BLaER1 treated with 17β-estradiol and CSF1 and Interleukin-3, amounts not matched to agents 10 nM and 100 nM (cell line): ENCODE measurements around the gene WDR53.
"Not testable (repeated sequence)": the region's sequence is repeated elsewhere in the genome, so short reads cannot be mapped to it uniquely, and the experiment has no call there.

ENCODE experiments used
- H3K27ac ChIP-seq, 11 experiments: shearing (Covaris generic); formaldehyde crosslinking; 2 replicates each; pipeline ENCODE4 v1.8.1; 2022
- H3K27me3 ChIP-seq, 11 experiments: shearing (Covaris generic); formaldehyde crosslinking; 2 replicates each; pipeline ENCODE4 v1.8.1; 2022
- H3K36me3 ChIP-seq, 11 experiments: shearing (Covaris generic); formaldehyde crosslinking; 2 replicates each; pipeline ENCODE4 v1.8.1; 2022
- H3K4me1 ChIP-seq, 10 experiments: shearing (Covaris generic); formaldehyde crosslinking; 2 replicates each; pipeline ENCODE4 v1.8.1; 2022
- H3K4me2 ChIP-seq, 11 experiments: shearing (Covaris generic); formaldehyde crosslinking; 2 replicates each; pipeline ENCODE4 v1.8.1; 2022
- H3K4me3 ChIP-seq, 10 experiments: shearing (Covaris generic); formaldehyde crosslinking; 2 replicates each; pipeline ENCODE4 v1.8.1; 2022
- H3K9ac ChIP-seq, 11 experiments: shearing (Covaris generic); formaldehyde crosslinking; 2 replicates each; pipeline ENCODE4 v1.8.1; 2022
- H3K9me3 ChIP-seq, 11 experiments: shearing (Covaris generic); formaldehyde crosslinking; replicated peaks in 1 of 11; 2 replicates each; pipeline ENCODE4 v1.8.1; 2022
- H4K20me1 ChIP-seq, 11 experiments: shearing (Covaris generic); formaldehyde crosslinking; 2 replicates each; pipeline ENCODE4 v1.8.1; 2022
- Cebpa-rat ChIP-seq, 11 experiments: shearing (Covaris generic); IDR thresholded peaks; 2 replicates each; pipeline ENCODE4 v1.8.1; 2022

The WDR53 gene

DNA sequence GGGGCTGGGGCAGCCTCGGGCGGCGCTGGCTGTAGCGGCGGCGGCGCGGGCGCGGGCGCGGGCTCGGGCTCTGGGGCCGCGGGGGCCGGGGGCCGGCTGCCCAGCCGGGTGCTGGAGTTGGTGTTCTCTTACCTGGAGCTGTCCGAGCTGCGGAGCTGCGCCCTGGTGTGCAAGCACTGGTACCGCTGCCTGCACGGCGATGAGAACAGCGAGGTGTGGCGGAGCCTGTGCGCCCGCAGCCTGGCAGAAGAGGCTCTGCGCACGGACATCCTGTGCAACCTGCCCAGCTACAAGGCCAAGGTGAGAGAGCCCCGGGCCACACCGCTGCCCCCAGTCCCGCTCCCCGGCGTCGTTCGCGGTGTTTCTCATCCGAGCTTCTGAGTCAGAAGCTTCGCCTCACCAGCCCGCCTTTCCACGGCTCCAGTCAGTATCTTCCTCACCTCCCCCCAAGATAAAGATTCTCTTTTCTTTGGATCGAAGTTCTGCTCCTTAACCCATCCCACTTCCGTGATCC is 706 bp upstream of the WDR53 start:
- Histone ChIP-seq H3K9ac (peak overlapping the region; percentile 82 to 92 (median 87)), H3K4me3 (peak overlapping the region; percentile 81 to 99 (median 91)), H3K4me2 (peak overlapping the region; percentile 81 to 97 (median 92)), H3K36me3 (peaks cover 4 to 30% (median 13%) of the 10 kb centered on the region in 11 experiments; a peak in 14 of 22 replicates), H4K20me1 (peaks cover 0 to 39% (median 10%) of the 10 kb centered on the region in 11 experiments; a peak in 13 of 22 replicates), H3K9me3 (no peaks in the 10 kb centered on the region), H3K27ac (peak overlapping the region; percentile 40 to 89 (median 80); a peak in 21 of 22 replicates), H3K4me1 (peaks cover 32 to 59% (median 44%) of the 10 kb centered on the region in 10 experiments), H3K27me3 (no peaks in the 10 kb centered on the region)
- TF ChIP-seq Cebpa-rat (IDR thresholded peaks at IDR 0.05), result no peak

DNA sequence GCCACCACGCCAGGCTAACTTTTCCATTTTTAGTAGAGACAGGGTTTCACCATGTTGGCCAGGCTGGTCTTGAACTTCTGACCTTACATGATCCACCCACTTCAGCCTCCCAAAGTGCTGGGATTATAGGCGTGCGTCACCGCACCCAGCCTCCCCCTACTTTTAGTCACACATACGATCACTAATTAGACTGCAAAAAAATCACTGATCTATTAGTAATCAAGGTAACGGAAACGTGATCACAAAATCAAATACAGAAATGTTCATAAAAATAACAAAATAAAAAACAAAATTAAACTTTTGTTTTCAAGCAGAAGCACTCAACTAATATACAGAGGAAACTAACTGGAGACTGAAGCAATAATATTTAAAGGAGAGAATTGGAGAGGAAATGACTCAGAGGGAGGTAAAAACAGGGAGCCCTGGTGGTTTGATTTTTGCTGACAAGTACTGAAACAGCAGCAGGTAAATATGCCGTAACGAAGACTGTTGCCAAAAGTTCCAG is 4.6 kb downstream of the WDR53 start:
- no peaks in the 10 kb centered on the region for H3K9me3 ChIP-seq
- H4K20me1 ChIP-seq, result peaks cover 0 to under 1% (median 0%) of the 10 kb centered on the region in 11 experiments; a peak in 2 of 22 replicates
- H3K9ac ChIP-seq, result no peak overlapping the region
- H3K4me2 ChIP-seq, result peak overlapping the region in 4 of 11 experiments; percentile 14 to 47 (median 34); a peak in 5 of 22 replicates
- H3K27me3 ChIP-seq, result no peaks in the 10 kb centered on the region
- peaks cover 13 to 74% (median 34%) of the 10 kb centered on the region in 11 experiments; a peak in 20 of 22 replicates for H3K36me3 ChIP-seq
- no peak overlapping the region for H3K27ac ChIP-seq
- H3K4me1 ChIP-seq, result peaks cover 9 to 31% (median 17%) of the 10 kb centered on the region in 10 experiments
- H3K4me3 ChIP-seq, result no peak overlapping the region
- TF ChIP-seq Cebpa-rat (IDR thresholded peaks at IDR 0.05), result no peak

DNA sequence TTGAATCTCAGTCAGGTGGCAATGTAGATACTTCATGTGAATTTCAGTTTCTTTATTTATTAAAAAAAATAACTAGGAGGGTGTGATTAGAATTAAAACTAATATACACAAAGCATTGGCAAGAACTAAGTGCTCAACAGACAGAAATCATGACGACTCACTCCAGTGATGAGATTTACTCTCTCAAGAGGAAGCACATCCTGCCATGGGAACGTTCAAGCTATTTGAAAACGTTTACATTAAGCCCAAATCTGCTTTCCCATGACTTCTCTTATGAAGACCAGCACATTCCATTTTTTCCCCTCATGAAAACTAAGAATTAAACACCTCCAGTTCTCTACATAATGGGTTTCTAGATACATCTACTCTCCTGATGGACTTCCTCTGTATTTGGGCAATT is 8.5 kb downstream of the WDR53 start:
- H3K27me3 ChIP-seq, result no peaks in the 10 kb centered on the region
- no peak for TF ChIP-seq Cebpa-rat (IDR thresholded peaks at IDR 0.05)

DNA sequence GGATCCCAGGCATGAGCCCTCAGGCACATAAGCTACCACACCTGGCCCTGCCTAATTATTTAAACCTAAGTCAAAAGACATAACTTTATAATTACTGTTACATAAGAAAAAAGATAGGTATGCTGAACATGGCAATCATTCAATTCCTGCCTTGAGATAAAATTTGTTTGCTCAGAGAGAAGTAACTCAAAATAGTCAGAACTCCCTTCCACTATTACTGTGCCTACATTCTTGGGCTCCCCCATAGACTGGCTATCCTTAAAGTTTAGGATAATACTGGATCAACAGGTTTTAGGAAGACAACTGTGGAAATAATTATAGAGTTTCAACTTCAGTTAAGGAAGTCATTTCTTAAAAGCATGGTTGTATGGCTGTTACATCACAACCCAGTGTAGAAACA is 9.9 kb downstream of the WDR53 start:
- H4K20me1 ChIP-seq, result no peaks in the 10 kb centered on the region
- H3K4me3 ChIP-seq, result no peak overlapping the region
- H3K4me2 ChIP-seq, result no peak overlapping the region
- H3K4me1 ChIP-seq, result peaks cover 16 to 37% (median 23%) of the 10 kb centered on the region in 10 experiments
- H3K9me3 ChIP-seq, result peaks cover 0 to 3% (median 2%) of the 10 kb centered on the region in 11 experiments; a peak in 3 of 22 replicates
- H3K27me3 ChIP-seq, result no peaks in the 10 kb centered on the region
- H3K9ac ChIP-seq, result no peak overlapping the region
- no peak for TF ChIP-seq Cebpa-rat (IDR thresholded peaks at IDR 0.05)
- H3K27ac ChIP-seq, result no peak overlapping the region
- H3K36me3 ChIP-seq, result peaks cover 10 to 49% (median 25%) of the 10 kb centered on the region in 11 experiments; a peak in 20 of 22 replicates

More for the DNA sequence above, 8.5 kb downstream of the WDR53 start:
- Histone ChIP-seq H4K20me1 (no peaks in the 10 kb centered on the region), H3K27ac (no peak overlapping the region), H3K4me3 (no peak overlapping the region), H3K4me1 (peaks cover 4 to 35% (median 18%) of the 10 kb centered on the region in 10 experiments), H3K4me2 (no peak overlapping the region), H3K9me3 (no peaks in the 10 kb centered on the region), H3K9ac (no peak overlapping the region), H3K36me3 (peaks cover 9 to 60% (median 25%) of the 10 kb centered on the region in 11 experiments; a peak in 20 of 22 replicates)

DNA sequence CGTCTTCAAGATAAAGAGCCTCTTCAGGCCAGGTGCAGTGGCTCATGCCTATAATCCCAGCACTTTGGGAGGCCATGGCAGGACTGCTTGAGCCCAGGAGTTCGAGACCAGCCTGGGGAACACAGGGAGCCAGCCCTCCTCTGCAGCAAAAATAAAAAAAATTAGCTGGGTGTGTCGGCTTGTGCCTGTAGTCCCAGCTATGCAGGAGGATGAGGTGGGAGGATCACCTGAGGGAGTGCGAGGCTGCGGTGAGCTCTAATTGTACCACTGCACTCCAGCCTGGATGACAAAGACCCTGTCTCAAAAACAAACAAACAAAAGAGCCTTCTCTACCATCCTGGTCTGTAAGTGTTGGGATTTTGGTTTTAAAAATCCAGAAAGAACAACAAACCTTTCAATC is 11.1 kb downstream of the WDR53 start:
- Histone ChIP-seq H3K9me3 (peaks cover 0 to 13% (median 8%) of the 10 kb centered on the region in 11 experiments; a peak in 8 of 22 replicates), H3K27ac (no peak overlapping the region), H3K4me2 (no peak overlapping the region), H3K27me3 (no peaks in the 10 kb centered on the region), H3K4me3 (no peak overlapping the region), H3K9ac (no peak overlapping the region), H3K4me1 (peaks cover 16 to 42% (median 24%) of the 10 kb centered on the region in 10 experiments), H3K36me3 (peaks cover 15 to 47% (median 25%) of the 10 kb centered on the region in 11 experiments; a peak in 20 of 22 replicates), H4K20me1 (no peaks in the 10 kb centered on the region)
- no peak for TF ChIP-seq Cebpa-rat (IDR thresholded peaks at IDR 0.05)

DNA sequence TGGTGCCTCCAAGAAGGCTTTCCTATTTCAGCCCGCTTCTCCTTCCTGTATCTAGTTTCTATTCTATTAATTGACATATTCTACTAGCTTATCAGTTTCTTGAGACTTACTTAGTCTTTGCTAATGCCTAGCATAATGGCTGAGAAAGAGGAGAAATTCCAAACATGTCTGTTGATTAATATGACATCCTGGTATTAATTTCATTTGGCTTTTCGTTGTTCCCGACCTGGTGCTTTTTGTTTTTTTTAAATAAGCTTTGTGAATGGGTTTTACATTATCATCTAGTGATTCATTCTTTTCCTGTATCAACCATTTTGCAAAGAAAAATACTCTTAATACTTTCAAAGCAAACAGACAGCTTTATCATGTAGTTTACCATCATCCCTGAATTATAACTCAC is 13.1 kb downstream of the WDR53 start:
- TF ChIP-seq Cebpa-rat (IDR thresholded peaks at IDR 0.05), result no peak
- H3K4me2 ChIP-seq, result peak overlapping the region in 10 of 11 experiments; percentile 50 to 81 (median 67); a peak in 17 of 22 replicates
- H3K27ac ChIP-seq, result peak overlapping the region in 4 of 11 experiments; percentile 38 to 65 (median 54); a peak in 1 of 22 replicates
- H4K20me1 ChIP-seq, result no peaks in the 10 kb centered on the region
- peaks cover 6 to 47% (median 22%) of the 10 kb centered on the region in 11 experiments; a peak in 18 of 22 replicates for H3K36me3 ChIP-seq
- peaks cover 16 to 41% (median 24%) of the 10 kb centered on the region in 10 experiments for H3K4me1 ChIP-seq
- no peak overlapping the region for H3K9ac ChIP-seq
- H3K27me3 ChIP-seq, result no peaks in the 10 kb centered on the region
- peaks cover 13 to 31% (median 27%) of the 10 kb centered on the region in 11 experiments for H3K9me3 ChIP-seq
- H3K4me3 ChIP-seq, result no peak overlapping the region

DNA sequence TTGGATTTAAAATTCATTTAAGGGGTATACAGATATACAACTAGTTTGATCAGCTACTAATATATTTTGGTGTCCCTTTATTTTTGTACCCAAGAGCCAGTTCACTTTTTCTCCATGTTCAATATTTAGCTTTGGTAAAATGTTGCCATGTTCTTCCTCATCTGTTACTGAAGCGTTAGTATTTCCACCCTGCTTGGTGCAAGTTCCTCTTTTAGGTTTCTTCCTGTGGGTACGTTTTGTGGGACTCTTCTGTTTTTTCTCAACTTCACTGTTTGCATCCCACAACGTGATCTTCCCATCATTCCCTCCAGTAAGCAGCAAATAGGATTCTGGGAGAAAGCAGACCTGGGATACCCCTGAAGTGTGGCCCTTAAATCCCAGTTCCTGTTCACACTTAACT is 14.1 kb downstream of the WDR53 start:
- H3K9ac ChIP-seq, result peak overlapping the region in 4 of 11 experiments; percentile 0 to 41 (median 24); a peak in 5 of 22 replicates
- TF ChIP-seq Cebpa-rat (IDR thresholded peaks at IDR 0.05), result no peak
- peak overlapping the region; percentile 48 to 81 (median 66) for H3K4me2 ChIP-seq
- H3K27me3 ChIP-seq, result no peaks in the 10 kb centered on the region
- peak overlapping the region; percentile 9 to 72 (median 40); a peak in 17 of 22 replicates for H3K27ac ChIP-seq
- H4K20me1 ChIP-seq, result no peaks in the 10 kb centered on the region
- H3K4me3 ChIP-seq, result peak overlapping the region in 3 of 10 experiments; percentile 1 to 42 (median 4); a peak in 2 of 20 replicates
- peaks cover 24 to 41% (median 37%) of the 10 kb centered on the region in 11 experiments for H3K9me3 ChIP-seq
- peaks cover 0 to 44% (median 14%) of the 10 kb centered on the region in 11 experiments; a peak in 17 of 22 replicates for H3K36me3 ChIP-seq
- H3K4me1 ChIP-seq, result peaks cover 16 to 35% (median 24%) of the 10 kb centered on the region in 10 experiments

DNA sequence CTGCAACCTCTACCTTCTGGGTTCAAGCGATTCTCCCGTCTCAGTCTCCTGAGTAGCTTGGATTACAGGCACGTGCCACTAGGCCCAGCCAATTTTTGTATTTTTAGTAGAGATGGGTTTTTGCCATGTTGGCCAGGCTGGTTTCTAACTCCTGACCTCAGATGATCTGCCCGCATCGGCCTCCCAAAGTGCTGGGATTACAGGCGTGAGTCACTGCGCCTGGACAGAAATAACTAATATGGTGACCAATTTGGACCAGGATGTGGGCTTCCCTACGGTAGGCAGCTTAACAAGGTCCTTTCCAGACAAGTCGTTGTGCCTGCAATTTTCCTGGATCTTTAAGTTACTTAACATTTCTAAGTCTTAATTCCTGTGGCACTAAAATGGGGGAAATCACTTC is 14.8 kb downstream of the WDR53 start:
- Histone ChIP-seq H3K4me3 (no peak overlapping the region), H3K4me1 (peaks cover 16 to 35% (median 24%) of the 10 kb centered on the region in 10 experiments), H3K9ac (no peak overlapping the region; a peak in 1 of 22 replicates), H3K36me3 (peaks cover 0 to 38% (median 13%) of the 10 kb centered on the region in 11 experiments; a peak in 16 of 22 replicates), H4K20me1 (no peaks in the 10 kb centered on the region), H3K27ac (peak overlapping the region in 7 of 11 experiments; percentile 9 to 72 (median 43); a peak in 11 of 22 replicates), H3K27me3 (no peaks in the 10 kb centered on the region), H3K4me2 (peak overlapping the region in 10 of 11 experiments; percentile 30 to 80 (median 67); a peak in 17 of 22 replicates), H3K9me3 (peaks cover 29 to 48% (median 44%) of the 10 kb centered on the region in 11 experiments)
- TF ChIP-seq Cebpa-rat (IDR thresholded peaks at IDR 0.05), result no peak

DNA sequence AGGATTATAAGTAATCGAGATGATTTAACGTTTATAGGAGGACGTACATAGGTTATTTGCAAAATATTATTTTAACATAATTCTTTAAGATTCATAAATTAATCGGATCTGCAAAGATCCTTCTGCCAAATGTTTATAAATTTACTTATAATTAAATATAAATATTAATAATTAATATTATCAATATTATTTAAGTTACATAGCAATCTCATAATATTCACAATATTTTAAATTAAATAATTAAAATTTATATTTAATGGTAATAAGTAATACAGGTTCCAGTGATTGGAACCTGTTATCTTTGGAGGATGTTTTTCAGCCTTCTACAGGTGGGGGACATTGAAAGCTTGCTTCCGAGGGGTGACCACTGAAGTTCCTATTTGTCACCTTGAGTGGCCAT is 16.1 kb downstream of the WDR53 start:
- no peak overlapping the region for H3K4me3 ChIP-seq
- no peaks in the 10 kb centered on the region for H3K27me3 ChIP-seq
- no peak for TF ChIP-seq Cebpa-rat (IDR thresholded peaks at IDR 0.05)
- no peaks in the 10 kb centered on the region for H4K20me1 ChIP-seq
- no peak overlapping the region for H3K27ac ChIP-seq
- H3K4me2 ChIP-seq, result no peak overlapping the region
- H3K36me3 ChIP-seq, result peaks cover 0 to 38% (median 12%) of the 10 kb centered on the region in 11 experiments; a peak in 16 of 22 replicates
- H3K4me1 ChIP-seq, result peaks cover 16 to 35% (median 24%) of the 10 kb centered on the region in 10 experiments
- no peak overlapping the region for H3K9ac ChIP-seq
- H3K9me3 ChIP-seq, result peaks cover 37 to 61% (median 54%) of the 10 kb centered on the region in 11 experiments

DNA sequence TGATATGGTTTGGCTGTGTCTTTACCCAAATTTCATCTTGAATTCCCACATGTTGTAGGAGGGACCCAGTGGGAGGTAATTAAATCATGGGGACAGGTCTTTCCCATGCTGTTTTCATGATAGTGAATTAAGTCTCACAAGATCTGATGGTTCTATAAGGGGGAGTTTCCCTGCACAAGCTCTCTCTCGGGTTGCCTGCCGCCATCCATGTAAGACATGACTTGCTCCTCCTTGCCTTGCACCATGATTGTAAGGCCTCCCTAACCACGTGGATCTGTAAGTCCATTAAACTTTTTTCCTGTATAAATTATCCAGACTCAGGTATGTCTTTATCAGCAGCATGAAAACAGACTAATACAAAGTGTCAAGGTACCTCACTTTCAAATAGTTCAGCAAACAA is 18.2 kb downstream of the WDR53 start:
- H3K27me3 ChIP-seq, H3K9ac ChIP-seq, H4K20me1 ChIP-seq, H3K4me2 ChIP-seq, H3K27ac ChIP-seq: not testable (repeated sequence)
- H3K4me3 ChIP-seq, result peak overlapping the region in 1 of 10 experiments; percentile 5; a peak in 2 of 20 replicates
- peaks cover 15 to 25% (median 19%) of the 10 kb centered on the region in 10 experiments for H3K4me1 ChIP-seq
- peaks cover 0 to 38% (median 12%) of the 10 kb centered on the region in 11 experiments; a peak in 16 of 22 replicates for H3K36me3 ChIP-seq
- H3K9me3 ChIP-seq, result peaks cover 37 to 62% (median 54%) of the 10 kb centered on the region in 11 experiments

DNA sequence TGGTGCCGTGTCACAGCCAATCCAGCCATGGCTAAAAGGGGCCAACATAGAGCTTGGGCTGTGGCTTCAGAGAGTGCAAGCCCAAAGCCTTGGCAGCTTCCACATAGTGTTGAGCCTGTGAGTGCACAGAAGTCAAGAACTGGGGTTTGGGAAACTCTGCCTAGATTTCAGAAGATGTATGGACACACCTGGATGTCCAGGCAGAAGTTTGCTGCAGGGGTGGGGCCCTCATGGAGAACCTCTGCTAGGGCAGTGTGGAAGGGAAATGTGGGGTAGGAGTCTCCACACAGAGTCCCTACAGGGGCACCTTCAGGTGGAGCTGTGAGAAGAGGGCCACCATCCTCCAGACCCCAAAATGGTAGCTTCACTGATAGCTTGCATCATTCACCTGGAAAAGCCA is 19.0 kb downstream of the WDR53 start:
- not testable (repeated sequence) for H3K27ac ChIP-seq, H3K9ac ChIP-seq, H3K4me2 ChIP-seq, H4K20me1 ChIP-seq, H3K27me3 ChIP-seq
- Histone ChIP-seq H3K4me1 (peaks cover 6 to 16% (median 10%) of the 10 kb centered on the region in 10 experiments), H3K9me3 (peaks cover 37 to 62% (median 54%) of the 10 kb centered on the region in 11 experiments), H3K4me3 (peak overlapping the region in 4 of 10 experiments; percentile 5 to 14 (median 10); a peak in 3 of 20 replicates), H3K36me3 (peaks cover 0 to 38% (median 12%) of the 10 kb centered on the region in 11 experiments; a peak in 16 of 22 replicates)
